Choroid plexus epithelial cell (primary cell): Measurements from ENCODE around the gene BSPH1.

Experiments used
- DNase-seq: peaks from one replicate; pipeline ENCODE4 v3.0.0-alpha.2; 2010; ENCODE audit warnings: low read depth
- H3K4me3 ChIP-seq: 2 replicates; pipeline ENCODE4 v1.5.1; 2011; ENCODE audit warnings: low read depth, mild to moderate bottlenecking, control low read depth, low read length, moderate library complexity
- TF ChIP-seq, protein P1 (sequence below): conservative IDR thresholded peaks from 2 replicates; pipeline ENCODE4 v1.5.1; 2011; ENCODE audit warnings: low read depth, mild to moderate bottlenecking, control low read depth, inconsistent platforms, low read length, moderate library complexity

The BSPH1 gene, protein sequence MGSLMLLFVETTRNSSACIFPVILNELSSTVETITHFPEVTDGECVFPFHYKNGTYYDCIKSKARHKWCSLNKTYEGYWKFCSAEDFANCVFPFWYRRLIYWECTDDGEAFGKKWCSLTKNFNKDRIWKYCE

DNA sequence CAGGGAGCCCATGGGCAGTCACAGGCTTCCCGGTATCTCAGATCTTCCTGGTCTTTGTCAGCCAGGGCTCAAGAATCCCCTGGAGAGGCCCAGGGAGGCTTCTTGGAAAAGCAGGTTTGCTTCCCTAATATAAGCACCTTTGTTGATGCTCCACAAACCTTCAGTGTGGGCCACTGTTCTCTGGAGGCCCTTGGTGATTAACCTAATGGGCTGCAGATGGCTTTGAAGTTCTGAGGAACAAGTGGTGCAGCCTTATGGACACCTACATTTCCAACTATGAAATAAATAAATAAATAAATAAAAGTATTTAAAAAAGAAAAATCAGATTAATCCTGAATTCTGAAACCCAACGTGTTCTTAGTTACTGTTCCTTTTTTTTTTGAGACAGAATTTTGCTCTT lies at the start of gene BSPH1:
BSPH1 (minus strand) TSS at position 101 of the 400 bp plus-strand sequence; CDS start at position 12, 89 bp downstream.
- no peak for DNase-seq
- TF ChIP-seq, protein P1, sequence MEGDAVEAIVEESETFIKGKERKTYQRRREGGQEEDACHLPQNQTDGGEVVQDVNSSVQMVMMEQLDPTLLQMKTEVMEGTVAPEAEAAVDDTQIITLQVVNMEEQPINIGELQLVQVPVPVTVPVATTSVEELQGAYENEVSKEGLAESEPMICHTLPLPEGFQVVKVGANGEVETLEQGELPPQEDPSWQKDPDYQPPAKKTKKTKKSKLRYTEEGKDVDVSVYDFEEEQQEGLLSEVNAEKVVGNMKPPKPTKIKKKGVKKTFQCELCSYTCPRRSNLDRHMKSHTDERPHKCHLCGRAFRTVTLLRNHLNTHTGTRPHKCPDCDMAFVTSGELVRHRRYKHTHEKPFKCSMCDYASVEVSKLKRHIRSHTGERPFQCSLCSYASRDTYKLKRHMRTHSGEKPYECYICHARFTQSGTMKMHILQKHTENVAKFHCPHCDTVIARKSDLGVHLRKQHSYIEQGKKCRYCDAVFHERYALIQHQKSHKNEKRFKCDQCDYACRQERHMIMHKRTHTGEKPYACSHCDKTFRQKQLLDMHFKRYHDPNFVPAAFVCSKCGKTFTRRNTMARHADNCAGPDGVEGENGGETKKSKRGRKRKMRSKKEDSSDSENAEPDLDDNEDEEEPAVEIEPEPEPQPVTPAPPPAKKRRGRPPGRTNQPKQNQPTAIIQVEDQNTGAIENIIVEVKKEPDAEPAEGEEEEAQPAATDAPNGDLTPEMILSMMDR: no peak
- no peak within 1 kb of the TSS for H3K4me3 ChIP-seq

- DNase-seq: no peak
- H3K4me3 ChIP-seq: no peak overlapping the region
- TF ChIP-seq, protein P1: no peak
These were observed 44.8 kb upstream of the BSPH1 start for GRCh38 chr19:48036765-48037164.

- TF ChIP-seq, protein P1: no peak
- H3K4me3 ChIP-seq: no peak overlapping the region
- DNase-seq: no peak
These were observed 41.6 kb upstream of the BSPH1 start for GRCh38 chr19:48033604-48034003.

- DNase-seq: no peak
- H3K4me3 ChIP-seq: no peak overlapping the region
- TF ChIP-seq, protein P1: no peak
These were observed 38.1 kb upstream of the BSPH1 start for GRCh38 chr19:48030073-48030472.

DNA sequence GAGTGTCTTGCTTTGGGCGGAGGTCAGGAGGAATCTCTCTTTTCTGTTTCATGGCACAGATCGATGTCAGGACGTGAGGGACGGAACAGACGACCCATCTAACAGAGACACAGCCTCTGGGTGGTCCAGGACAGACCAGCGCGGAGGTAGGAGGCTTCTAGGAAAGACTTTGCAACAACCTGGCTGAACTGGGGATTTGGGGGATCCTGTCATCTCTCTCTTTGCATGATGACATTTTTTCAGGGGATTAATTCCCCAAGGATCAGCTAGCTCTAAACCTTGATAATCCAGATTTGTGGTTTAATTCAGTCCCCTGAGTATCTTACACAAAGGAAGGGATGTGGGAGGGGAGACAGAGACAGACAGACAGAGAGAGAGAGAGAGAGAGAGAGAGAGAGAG lies 37.5 kb upstream of the BSPH1 start:
- TF ChIP-seq, protein P1: no peak
- H3K4me3 ChIP-seq: no peak overlapping the region
- DNase-seq: no peak

DNA sequence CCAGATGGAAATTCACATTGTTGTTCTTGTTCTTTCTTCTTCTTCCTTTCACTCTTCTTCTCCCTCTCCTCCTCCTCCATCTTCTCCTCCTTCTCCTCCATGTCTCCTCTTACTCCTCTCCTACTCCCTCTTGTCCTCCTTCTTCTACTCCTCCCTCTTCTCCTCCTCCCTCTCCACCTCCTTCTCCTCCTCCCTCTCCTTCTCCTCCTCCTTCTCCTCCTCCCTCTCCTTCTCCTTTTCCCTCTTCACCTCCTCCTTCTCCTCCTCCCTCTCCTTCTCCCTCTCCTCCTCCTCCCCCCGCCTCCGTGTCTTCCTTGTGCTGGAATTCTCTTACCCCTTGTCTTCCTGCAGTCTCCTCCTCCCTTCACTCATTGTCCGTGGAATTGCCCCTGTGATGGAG lies 33.5 kb upstream of the BSPH1 start:
- DNase-seq: no peak
- no peak overlapping the region for H3K4me3 ChIP-seq
- TF ChIP-seq, protein P1: no peak

DNA sequence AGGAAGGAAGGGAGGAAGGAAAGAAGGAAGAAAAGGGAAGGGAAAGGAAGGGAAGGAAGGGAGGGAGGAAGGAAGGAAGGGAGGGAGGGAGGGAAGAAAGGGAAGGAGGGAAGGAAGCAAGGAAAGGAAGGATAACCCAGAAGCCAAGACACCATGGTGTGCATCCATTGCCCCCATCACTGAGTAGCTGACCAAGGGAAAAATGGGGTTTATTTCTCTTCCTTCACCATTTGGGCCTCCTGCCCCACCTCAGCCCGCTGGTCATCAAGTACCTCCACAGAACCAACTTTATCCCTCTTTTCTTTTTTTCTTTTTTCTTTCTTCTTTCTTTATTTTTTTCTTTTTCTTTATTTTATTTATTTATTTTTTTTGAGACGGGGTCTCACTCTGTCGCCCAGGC lies 31.5 kb upstream of the BSPH1 start:
- no peak for DNase-seq
- no peak overlapping the region for H3K4me3 ChIP-seq
- TF ChIP-seq, protein P1: no peak
